ENCODE measurements around the gene ZC3H12C.
"Not testable (repeated sequence)": the region's sequence is repeated elsewhere in the genome, so short reads cannot be mapped to it uniquely, and the experiment has no call there.

The ZC3H12C gene

DNA sequence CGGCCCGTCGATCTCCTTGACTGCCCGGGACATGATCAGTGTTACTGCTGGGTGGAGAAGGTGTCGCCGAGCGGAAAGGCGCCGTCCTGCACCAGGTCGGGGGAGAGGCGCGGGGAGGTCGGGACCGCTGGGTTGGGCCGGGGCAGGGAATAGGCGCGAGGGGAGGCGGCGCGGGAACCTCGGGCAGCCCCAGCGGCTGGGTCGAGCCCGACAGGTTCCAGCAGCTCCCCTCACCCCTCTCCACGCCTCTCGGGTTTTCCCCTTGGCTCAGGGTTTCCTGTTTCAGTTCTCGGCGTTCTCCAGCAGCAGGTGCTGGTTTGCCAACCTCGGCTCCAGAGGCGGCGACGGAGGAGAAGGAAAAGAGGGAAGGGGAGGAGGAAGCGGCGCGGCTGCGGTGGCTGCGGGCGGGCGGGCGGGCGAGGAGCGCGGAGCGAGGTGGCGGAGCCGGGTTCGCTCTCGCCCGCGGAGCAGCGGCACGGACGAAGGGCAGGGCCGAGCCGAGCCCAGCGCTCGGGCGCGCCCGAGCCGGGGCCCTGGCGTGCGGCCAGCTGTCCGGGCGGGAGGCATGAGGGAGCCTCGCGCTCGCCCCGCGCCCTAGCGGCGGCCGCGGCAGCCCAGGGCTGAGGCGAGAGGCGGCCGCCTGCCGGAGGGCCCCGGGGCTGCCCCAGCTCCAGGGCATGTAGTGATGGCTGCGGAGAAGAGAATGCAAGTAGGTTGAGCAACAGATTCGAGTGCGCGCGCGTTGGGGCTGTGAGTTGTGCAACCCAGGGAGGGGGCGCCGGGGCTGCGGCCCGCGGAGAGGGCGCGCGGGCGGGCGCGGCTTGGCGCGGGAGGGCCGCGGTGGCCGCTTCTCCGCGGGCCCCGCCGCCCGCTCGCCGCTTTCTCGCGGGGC, at the start of gene ZC3H12C:
TSS of gene ZC3H12C (plus strand) at position 878 of the 892 bp plus-strand sequence. CDS start 20 bp downstream, outside the sequence.
- peak; percentile 93 for DNase-seq

DNA sequence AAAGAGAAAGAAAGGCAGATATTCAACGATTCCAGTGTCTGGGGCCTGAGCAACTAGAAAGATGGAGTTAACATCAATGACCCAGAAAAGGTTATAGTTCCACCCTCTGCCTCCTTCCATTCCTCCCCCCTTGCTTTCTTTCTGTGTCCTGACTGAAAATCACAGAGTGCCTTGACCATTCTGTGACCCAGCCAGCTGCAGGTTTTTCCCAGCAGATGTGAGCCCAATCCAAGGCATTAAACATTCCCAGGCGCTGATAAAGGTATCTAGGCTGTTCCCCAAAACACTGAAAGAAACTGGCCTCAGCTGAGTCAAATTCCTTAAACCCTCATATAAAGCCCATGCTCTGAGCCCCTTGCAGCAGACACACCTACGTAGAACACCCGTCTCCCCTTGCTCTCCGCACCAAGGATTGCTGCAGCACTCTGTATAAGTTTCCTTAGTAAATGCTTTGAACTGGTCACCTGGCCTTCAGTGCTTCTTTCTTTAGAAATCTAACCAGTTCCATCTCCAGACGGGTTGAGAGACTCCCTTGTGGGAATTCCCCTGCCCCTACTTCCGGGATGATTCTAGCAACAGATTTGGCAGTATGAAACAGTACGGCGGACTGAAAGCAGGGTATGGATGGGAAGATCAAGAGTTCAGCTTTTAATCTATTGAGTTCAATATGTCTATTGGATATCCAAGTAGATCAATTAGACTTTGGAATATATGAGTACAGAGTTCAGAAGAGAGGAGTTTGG, 48.8 kb upstream of the ZC3H12C start:
- DNase-seq: no peak

DNA sequence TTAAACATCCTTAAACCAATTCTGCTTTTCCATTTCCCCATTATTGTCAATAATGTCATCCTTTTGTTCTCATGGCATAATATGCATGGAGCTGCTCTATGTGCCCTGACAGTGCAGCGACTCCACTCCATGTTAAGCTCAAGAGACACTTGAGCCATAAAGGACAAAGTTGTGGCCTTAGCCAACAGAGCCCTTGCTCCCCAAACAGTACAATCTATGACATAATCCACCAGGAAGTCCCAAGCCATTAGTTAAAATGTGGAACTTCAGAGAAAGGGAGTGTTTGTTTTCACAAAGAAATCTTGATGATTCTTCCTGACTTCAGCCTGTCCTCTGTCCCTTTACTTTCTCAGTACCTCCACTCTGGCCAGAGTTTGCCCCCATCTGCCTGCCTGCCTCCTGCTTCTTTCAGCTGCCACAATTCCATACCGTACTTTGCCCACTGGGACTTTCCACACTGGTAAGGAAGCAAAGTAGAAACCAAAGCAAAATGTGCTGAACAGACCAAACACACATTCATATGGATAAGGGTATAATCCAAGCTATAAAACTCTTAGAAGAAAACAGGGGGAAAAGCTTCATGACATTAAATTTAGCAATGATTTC, 46.3 kb upstream of the ZC3H12C start:
- no peak for DNase-seq

DNA sequence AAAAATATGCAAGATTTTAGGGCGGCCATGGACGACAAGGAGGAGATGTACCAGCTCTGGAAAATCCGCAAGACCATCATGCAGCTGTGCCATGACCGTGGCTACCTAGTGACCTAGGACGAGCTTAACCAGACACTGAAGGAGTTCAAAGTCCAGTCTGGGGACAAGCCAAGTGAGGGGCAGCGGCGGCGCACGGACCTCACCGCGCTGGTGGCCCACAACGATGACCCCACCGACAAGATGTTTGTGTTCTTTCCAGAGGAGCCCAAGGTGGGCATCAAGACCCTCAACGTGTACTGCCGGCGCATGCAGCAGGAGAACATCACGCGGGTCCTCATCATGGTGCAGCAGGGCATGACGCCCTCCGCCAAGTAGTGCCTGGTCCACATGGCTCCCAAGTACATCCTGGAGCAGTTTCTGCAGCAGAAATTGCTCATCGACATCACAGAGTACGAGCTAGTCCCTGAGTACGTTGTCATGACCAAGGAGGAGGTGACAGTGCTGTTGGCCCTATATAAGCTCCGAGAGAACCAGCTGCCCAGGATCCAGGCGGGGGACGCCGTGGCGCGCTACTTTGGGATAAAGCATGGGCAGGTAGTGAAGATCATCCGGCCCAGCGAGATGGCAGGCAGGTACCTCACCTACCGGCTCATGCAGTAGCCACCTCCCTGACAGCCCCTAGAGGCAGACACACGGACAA, 43.5 kb upstream of the ZC3H12C start:
- DNase-seq: no peak

DNA sequence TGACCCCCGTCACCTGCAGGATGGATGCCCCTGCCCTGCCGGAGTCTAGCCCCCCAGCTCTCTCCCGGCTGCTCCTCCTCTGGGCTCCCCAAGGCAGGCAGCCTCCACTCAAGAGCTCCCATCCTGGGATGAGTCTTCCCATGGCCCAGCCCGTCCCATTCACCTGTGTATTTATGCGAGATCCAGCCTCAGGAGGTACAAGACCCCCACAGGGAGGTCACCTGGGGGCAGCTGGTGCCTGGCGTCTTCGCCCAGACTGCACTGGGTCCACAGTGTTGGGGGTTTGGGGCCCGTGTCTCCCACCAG, 43.0 kb upstream of the ZC3H12C start:
- DNase-seq: no peak

DNA sequence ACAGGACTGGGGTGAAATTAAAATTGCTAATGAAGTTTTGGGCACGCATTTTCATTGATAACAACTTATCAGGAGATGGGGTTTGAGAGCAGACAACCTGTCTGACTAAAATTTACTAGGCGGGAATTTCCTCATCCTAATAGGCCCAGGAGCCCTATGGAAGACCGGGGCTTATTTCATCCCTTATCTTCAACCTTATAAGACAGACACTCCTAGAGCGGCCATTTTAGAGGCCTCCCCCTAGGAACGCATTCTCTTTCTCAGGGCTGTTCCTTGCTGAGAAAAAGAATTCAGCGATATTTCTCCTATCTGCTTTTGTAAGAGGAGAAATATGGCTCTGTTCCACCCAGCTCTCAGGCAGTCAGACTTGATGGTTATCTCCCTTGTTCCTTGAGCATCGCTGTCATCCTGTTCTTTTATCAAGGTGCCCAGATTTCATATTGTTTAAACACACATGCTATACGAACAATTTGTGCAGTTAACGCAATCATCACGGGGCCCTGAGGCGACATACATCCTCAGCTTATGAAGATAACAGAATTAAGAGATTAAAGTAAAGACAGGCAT, 39.3 kb upstream of the ZC3H12C start:
- no peak for DNase-seq

DNA sequence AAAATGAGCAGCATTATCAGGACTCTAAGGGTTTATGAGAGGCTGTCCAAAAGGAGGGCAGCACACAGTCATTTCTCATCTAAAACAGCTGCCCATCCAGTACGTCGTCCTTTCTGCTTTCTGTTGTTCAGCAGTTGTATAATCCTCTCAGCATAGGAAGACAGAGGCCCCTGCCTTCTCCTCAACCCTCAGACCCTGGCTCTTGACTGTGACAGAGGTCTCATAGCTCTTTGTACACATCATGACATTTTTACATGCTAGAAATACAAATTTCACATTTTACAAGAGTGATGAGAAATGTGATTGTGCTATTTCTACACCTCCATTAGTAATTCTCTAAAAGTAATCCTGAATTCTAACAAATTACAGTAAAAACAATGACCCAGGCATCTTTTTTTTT, 36.2 kb upstream of the ZC3H12C start:
- DNase-seq: no peak

DNA sequence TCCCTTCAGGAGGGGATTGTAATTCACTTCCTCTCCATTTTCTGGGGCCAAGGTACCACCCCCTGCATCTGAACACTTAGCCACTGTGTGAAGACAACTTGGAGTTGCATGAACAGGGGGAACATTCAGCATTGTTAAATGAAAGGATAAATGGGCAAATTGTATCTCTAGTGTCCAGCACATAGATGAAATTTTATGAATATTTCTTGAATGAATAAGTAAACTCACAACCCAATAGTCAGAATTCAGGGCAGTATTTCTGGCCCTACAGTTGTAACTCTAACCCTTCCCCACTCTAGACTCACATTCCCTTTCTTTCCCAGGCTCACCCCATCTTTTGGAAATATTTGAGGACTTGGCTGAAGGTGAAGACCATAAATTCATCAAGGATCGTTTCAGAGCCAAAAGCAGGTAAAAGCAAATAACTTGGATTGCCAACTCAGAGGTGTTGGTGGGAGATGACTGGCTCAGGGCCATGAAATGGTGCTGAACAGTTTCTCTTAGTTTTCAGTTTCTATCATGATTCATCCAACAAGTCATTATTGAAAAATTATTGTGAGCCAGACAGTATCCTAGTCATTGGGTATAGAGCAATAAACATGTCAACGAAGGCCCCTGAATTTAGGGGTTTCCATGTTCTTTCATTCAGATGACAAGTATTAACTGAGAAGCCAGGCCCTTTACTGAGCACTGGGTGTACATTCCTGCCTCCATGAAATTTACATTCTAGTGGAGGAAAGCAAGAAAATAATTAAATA, 33.3 kb upstream of the ZC3H12C start:
- no peak for DNase-seq

DNA sequence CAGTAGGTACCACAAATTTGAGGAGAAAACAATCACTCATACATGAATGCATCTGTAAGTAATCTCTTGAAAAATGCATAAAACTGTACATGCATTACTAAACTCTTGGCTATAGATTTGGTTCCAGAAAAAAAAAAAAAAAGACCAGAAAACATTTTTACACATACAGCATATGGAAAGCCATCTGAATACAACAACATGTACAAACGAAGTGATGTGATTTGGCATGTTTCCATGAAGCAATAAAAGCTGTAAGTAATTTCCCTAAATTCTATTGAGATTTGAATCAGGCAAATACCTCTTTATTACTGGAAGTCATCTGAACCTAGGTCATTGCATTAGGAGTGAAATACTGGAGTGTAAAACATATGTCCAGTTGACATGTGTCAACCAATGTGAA, 31.9 kb upstream of the ZC3H12C start:
- DNase-seq: no peak

DNA sequence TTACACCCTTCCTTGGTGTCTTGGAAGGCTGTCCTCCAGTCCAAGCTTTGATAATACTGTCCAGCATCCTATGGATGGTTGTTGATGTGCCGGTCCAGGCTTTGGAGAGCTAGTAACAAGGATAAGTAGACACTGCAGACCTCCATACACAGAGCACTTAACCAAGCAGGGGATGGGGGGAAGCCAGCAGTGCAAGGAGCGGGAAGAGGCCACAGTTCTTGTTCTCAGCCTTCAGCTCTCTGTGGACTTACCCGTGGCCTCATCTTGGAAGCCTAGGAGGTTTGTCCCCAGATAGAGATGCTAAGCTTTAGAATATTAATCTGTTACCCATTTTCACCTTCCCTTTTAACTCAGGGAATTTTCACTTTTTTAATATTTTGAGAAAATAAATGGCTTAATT, 30.9 kb upstream of the ZC3H12C start:
- DNase-seq: no peak

DNA sequence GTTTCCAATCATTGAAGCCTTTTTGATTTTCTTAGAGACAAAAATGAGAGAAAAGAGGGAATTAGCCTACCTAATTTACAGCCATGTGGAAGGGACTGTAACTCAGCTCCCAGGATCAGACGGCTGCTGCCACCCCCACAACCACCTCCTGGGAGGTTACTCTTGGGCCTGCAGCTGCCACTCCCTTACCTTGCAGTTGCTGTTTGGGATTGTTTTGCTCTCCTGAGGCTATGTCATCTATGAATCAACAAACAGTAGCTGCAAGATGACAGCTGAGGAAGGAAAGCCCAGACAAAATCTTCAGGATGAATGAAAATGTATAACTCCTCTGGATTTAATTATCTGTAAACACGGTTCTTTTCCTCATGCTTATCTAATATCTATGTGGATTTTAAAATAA, 28.0 kb upstream of the ZC3H12C start:
- DNase-seq: no peak

DNA sequence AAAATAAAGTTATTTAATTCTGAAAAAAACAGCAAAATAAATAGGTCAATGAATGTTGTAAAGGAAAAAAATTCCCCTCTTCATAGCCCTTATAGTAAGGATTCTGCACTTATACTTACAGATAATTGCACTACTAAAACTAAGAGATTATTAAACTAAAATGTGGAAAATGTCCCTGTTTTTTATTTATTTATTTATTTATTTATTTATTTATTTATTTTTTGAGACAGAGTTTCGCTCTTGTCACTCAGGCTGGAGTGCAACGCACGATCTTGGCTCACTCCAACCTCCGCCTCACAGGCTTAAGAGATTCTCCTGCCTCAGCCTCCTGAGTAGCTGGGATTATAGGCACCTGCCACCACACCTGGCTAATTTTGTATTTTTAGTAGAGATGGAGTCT, 25.2 kb upstream of the ZC3H12C start:
- DNase-seq: not testable (repeated sequence)

DNA sequence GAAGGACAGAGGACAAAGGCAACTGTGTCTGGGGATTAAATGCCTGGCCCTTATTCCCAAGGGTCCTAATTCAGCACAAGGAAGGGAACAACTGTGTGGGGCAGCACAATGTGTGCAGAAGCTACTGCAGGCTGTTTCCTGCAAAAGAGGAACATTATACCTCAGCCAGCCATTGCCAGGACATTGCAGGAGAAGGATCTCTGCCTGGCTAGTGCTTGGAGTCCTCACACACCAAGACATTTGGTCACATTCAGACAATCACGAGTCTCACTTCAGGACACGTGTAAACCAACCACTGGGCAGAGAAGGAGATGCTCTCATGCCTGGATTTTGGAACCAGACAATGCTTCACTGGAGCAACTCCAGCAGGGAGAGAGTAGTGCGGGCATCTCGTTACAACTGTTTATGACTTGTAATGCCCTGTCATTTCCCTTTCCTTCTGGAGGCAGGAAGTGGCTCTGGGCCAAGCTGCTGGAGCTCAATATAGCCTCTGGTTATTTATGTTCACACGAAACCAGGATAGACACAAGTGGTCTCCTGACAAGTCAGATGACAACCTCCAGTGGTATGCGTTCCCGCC, 23.9 kb upstream of the ZC3H12C start:
- DNase-seq: no peak

DNA sequence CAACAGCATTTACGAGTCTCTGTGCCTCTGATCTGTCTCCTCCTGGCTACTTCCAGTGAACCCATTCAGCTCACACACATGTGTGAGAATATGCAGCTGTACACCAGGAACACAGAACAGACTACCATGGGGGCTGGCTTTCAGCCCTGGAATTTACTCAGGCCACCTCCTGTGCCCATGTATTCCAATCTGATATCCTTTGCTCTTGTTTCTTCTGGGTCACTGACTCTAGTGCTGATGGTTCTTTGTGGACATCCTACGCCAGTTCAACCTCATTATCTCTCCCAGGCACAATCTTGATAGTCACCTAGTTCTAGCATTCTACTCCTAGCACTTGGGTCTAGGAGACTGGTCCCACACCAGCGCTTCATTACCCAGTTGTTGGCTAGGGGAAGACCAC, 23.0 kb upstream of the ZC3H12C start:
- no peak for DNase-seq

DNA sequence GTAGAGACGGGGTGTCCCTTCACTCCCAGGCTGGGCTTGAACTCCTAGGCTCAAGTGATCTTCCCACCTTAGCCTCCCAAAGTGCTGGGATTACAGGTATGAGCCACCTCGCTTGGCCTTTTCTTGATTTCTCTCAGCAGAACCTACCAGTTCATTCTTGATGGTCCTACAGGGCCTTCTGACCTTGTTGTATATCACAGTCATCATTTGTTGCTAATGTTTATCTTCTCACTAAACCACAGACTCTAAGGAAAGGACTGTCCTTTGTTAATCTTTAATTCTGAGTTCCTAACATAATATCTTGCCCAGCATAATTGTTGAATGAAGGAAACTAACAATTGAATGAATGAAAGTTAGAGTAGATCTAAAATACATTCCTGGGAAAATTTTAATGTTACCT, 22.0 kb upstream of the ZC3H12C start:
- no peak for DNase-seq

DNA sequence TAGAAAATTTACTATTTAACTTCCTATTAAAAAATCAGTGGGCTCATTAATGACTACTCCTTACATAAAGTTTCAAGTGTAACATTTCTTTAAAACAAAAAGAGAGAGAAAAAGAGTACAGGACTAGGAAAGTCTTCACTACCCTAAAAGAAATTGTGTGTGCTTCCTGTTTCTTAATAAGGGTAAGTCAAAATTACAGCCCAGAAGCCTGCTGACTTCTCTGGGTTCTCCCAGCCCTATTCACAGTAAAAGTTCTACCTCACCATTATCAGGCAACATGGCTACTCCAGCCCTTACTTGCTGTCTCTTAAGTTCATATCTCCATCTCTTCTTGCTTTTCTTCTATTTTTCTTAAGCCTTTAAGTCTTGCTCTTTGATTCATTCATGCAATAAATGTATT, 20.3 kb upstream of the ZC3H12C start:
- DNase-seq: no peak

DNA sequence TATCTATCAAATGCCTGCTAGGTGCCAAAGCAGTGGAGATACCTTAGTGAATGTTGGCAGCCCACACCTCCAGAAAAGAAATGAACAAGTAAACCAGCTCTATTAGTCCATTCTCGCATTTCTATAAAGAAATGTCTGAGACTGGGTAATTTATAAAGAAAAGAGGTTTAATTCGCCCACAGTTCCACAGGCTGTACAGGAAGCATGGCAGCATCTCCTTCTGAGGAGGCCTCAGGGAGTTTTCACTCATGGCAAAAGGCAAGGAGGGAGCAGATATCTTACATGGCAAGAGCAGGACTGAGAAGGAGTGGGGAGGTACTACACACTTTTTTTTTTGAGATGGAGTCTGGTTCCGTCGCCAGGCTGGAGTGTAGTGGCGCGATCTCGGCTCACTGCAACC, 18.7 kb upstream of the ZC3H12C start:
- DNase-seq: no peak

DNA sequence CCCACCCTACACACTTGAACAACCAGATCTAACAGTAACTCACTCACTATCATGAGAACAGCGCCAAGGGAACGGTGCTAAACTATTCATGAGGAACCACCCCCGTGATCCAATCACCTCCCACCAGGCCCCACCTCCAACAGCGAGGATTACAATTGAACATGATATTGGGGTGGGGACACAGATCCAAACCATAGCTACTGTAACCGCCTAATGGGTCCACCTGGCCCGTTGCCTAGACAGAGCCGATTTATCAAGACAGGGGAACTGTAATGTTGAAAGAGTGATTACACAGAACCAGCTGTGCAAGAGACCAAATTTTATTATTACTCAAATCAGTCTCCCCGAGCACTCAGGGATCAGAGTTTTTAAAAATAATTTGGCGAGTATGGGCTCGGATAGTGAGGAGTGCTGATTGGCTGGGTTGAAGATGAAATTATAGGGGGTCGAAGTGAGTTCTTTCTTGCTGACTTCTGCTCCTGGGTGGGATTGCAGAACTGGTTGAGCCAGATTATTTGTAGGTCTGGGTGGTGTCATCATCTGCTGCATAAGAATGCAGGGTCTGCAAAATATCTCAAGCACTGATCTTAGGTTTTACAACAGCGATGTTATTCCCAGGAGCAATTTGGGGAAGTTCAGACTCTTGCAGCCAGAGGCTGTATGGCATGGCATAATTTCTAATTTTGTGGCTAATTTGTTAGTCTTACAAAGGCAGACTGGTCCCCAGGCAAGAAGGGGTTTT, 17.9 kb upstream of the ZC3H12C start:
- peak; percentile 29 for DNase-seq

DNA sequence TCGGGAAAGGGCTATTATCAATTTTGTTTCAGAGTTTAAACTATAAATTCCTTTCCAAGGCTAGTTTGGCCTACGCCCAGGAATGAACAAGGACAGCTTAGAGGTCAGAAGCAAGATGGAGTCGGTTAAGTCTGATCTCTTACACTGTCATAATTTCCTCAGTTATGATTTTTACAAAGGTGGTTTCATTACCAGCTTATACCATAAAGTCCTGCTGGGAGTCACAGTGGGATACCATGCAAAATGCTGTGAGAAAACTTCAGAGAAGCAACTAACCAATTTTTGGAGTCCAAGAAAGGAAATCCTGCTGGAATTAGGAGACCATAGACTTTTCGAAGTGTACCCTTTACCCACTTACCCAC, 17.4 kb upstream of the ZC3H12C start:
- no peak for DNase-seq

DNA sequence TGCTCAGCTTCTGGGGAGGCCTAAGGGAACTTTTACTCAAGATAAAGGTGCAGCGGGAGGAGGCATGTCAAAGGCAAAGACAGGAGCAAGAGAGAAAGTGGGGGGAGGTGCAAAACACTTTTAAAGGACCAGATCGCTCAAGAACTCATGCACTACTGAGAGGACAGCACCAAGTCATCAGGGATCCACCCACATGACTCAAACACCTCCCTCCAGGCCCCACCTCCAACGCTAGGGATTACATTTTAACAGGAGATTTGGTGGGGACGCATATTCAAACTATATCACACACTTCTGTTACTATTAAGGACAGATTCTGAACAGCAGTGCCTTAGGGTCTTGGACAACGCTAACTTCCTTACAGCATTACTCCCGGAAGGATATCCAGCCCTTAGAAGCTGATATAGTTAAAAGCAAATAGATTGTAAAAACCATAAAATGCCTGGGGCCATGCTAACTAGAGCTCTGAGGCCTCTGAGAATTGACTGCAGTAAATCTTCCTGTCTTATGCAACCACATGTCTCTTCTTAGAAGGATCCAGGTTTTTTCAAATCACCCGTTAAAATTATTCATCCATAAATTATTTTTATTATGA, 16.7 kb upstream of the ZC3H12C start:
- DNase-seq: no peak

DNA sequence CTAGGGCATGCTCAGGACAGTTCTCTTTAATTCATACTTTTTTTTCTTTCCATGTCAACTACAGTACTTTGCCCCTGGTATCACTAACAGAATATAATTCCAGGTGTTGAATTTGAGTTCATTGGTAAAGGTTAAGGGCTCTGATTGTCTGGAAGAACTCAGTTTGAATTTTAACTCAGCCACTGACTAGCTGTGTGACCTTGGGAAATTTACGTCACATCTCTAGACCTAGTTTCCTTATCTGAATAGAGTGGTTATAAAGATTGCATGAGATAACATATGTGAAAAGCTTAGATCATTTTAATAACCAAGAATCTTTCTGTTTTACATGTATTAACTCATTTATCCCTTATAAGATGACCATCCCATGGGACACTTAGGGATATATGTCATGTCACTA, 15.8 kb upstream of the ZC3H12C start:
- no peak for DNase-seq

Measured in NCI-H1092 (cell line).